ENCODE measurements around the gene MORC1.

MORC1 gene

GRCh38 chr3:108946292-108947285 is 171.3 kb downstream of the MORC1 start:
- DNase-seq (ENCODE audit: low read depth) = peak; percentile 92

DNA sequence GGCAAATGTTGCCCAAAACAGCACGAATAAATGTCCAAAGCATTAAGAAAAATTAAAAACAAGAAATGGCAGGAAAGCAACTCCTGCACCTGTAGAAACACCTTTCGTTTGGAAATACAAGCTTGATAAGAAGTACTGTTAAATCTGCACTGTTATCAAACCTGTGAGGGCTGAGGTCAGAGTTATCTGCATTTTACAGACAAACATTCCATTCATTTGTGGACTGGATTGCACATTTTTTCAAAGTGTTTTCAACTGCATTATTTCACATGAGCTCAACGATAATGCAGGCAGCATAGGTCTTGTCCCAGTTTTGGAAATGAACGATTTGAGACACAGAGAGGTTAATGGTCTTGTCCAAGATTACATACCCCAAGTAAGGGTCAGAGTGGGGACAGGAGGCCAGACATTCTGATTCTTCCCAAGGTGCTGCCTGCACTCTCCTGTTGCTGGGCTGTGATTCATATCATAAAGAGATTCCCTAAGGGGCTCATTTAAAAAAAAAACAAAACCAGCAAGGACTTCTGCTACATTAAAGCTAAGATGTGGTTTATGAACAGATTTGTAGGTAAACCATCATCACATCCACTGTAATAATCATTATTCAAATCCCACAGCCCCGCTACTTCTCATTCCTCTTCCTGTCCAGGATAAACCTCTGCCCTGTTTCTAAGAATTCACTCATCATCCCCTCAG is 177.2 kb downstream of the MORC1 start:
- no peak for DNase-seq (ENCODE audit: low read depth)

DNA sequence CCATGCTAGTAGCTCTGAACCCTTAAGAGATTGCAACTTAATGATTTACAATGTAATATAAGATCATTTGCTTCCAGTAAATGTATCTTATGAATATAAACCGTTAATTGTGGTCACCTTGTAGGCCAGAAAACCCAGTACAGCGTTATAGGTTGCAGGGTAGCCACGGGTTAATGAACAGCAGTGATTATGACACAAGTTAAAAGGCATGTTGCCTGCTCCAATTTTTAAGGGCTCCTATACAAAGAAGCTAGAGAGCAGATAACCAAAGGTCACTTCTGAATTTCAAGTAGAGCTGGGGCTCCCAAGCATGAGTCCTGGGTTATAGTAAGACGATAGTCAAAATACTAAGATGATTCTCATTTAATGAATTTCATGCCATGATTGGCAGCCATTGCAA is 177.8 kb downstream of the MORC1 start:
- DNase-seq (ENCODE audit: low read depth) = no peak

- DNase-seq (ENCODE audit: low read depth) = no peak
These were observed 180.8 kb downstream of the MORC1 start for GRCh38 chr3:108936924-108937689.

DNA sequence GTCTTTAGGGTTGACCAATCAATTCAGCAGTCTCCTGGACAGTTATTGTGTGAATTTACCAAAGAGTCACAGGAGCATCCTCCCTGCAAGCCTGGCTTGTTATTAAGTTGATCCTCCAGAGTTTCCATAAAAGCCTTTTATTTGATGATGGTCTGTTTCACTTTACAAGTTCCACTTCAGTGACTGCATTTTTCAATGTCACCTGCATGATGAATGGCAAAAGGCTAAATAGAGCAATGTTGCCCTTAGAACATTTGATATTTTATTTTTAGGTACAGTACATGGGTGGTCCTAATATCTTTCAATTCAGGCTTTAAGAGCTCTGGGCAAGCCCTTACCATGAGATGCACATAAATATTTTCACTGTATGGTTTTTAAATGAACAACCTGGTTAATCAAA is 186.9 kb downstream of the MORC1 start:
- DNase-seq (ENCODE audit: low read depth) = no peak

DNA sequence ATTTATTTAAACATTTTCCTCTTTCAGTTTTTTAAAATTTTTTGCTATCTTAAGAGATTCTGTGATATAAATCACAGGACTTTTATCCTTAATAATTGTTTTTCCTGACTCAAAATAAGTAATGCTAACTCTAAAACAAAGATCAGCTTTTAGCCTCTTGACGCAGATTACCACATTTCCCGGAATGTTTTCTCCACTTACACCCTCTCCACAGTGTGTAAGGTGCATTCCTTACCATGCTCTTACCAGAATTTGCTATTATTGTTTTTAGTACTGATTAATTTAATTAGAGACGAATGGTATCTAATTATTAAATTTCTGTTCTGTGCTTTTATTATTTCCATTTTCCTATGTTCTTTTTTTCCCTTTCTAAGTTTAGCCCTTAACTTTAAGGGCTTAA is 199.1 kb downstream of the MORC1 start:
- DNase-seq (ENCODE audit: low read depth) = no peak

DNA sequence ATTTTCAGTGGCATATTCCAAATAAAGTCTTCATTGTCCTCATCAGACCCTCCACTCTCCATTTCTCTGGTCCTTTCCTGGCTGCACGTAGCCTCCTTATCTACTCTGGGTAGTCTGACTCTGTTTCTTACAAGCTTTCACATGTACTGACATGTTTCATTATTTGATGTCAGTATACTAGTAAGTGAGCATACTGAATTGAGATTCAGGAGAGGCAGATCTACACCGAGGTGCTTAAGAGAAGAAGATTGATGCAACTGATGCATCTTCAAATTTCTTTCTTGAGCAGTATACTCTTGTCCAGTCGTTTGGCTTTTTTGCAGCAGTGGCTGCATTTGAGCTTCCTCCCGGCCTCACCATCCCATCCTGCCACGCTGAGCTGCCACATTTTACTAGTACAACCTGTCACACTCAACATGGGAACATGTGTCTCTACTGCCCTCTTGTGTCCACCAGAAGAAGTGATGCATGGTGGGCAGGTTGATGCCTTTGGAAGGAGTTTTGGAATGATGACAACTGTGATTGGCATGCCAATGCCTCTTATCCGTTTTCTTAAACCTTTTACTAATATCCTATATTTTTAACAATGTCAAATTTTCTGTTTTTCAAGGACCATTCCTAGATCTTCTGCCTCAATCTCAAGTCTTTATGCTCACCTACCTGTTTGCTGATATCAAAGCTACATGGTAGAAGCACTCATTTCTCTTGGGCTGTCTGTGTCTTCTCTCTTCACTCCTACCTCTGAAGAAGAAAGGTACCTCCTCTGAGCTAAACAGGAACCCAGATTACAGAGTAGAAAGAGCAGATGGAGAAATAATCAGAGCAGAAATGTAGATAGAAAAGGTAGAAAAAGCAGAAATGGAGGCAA is 202.9 kb downstream of the MORC1 start:
- peak; percentile 78 for DNase-seq (ENCODE audit: low read depth)

GRCh38 chr3:108909799-108910198 is 208.1 kb downstream of the MORC1 start:
- no peak for DNase-seq (ENCODE audit: low read depth)
